Measurements from ENCODE around the gene ATP8A2.

- TF ChIP-seq CTCF (IDR thresholded peaks at IDR 0.05 in 4 of 5, conservative IDR thresholded peaks at IDR 0.05 in 1 of 5) (no peak), POLR2A (IDR thresholded peaks at IDR 0.05) (no peak)
Observed at GRCh38 chr13:25908366-25908765, 536.6 kb downstream of the ATP8A2 start.
